ENCODE results near the gene ACAD10. TPM values are rescaled to one million over a fixed set of nuclear protein-coding genes. Genes with fewer than 3 reads are reported as not detected.
A peak's percentile ranks its signal among the peaks of the same experiment; 100 is the strongest.

ACAD10 gene
- total and polyA plus RNA-seq, 2 of the 13 experiments (the other 11 are each of a cell fraction or from before 2014, with no cell fraction given) = 15.2 to 16.3 TPM

DNA sequence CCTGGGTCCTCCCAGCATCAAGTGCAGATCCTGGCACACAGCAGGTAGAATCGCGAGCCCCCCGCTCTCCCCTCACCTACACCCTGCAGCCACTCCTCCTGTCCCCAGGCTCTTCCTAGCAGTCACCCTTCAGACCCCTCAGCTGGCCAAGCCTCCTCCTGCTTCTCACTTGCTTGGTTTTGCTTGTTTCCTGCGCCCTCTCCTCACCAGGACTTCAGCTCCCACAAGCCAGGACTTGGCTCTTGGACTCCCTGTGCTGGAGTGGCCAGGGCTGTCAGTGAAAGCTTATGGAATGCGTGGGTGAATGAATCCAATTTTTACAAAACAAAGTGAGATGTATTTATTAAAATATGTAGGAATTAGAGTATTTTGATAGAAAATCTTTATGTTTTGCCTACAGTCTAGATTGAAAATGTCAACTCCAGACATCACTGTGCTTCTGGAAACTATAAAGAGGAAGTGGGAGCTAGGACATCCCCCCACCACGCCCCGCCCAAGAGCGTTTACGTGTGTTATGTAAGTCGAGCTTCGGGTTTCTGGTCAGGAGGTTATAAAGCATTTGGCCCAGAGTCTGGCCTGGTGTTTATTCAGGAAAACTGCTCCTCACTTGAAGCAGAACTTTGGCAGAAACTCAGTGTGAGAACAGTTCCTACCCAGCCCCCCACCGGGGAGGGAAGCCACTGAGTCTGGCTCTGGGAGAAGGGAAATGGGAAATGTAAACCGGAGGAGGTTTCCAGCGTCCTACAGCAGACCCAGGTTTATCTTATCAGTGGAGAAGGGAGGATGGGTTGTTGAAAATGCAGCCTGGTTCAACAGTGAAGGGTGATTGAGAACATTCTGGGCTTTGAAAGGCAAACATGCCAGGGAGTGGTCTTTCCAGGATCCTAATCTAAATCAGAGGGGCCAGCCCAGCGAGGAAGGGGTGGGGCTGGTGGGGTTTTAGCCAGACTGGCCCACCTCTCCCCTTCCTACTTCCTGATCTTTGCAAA lies 89.6 kb downstream of the ACAD10 start:
- H3K79me2 ChIP-seq (ENCODE audit: insufficient read depth, low read length) = peaks cover 26% of the 10 kb centered on the region
- BruUV-seq (replicated peaks) = TSS peak; percentile 30
- DNase-seq (ENCODE audit: low spot score) (peak; percentile 80), FAIRE-seq (peak; percentile 88), ATAC-seq (no peak)
- intact Hi-C loops (cut with micrococcal nuclease; ENCODE audit: unreplicated experiment) (loop anchor here (5.0 kb wide), 1 partner anchor 37 kb away; no protein-coding TSS in a partner anchor), in situ Hi-C loops (cut with HindIII; ENCODE audit: extremely low pct_ligation_motif_present, low pct_unique_long_range_greater_than_20kb) (no loop called here)
- peaks cover 0 to 5% of the 10 kb centered on the region in 2 experiments; a peak in 3 of 5 replicates for H3K36me3 ChIP-seq (replicated peaks in 1 of 2; ENCODE audit: control insufficient read depth in 1 of 2, insufficient read depth in 2 of 2, low read length in 2 of 2)
- peak overlapping the region; percentile 9 to 46 (median 15); a peak in 1 of 6 replicates for H3K4me3 ChIP-seq (replicated peaks in 1 of 3; ENCODE audit: insufficient read depth in 1 of 3, low read depth in 2 of 3, low read length in 3 of 3)
- H3K27ac ChIP-seq (ENCODE audit: extremely low read length, insufficient read depth, low read length) = peak overlapping the region; percentile 87
- H2AFZ ChIP-seq (ENCODE audit: low read length) = no peak overlapping the region
- no peaks in the 10 kb centered on the region for H3K27me3 ChIP-seq (ENCODE audit: control insufficient read depth in 1 of 2, insufficient read depth in 2 of 2, low read length in 2 of 2)
- H4K20me1 ChIP-seq (ENCODE audit: insufficient read depth, low read length) = peaks cover 5% of the 10 kb centered on the region; the same call in 1 of the 2 replicates
- 23% methylated on average over 14 of the region's 15 CpGs for WGBS (ENCODE audit: low lambda C conversion rate)
- peak overlapping the region; percentile 40 for H3K9ac ChIP-seq (ENCODE audit: insufficient read depth, low read depth, low read length)
- POLR2A ChIA-PET = interaction anchor here (0.8 to 4.5 kb wide), 4 partner anchors 9 to 90 kb away, joined by 3 to 94 read pairs (median 6); partner anchors contain the start of genes ACAD10, ALDH2 and BRAP
- H3K9me3 ChIP-seq (ENCODE audit: low read length) = no peaks in the 10 kb centered on the region
- H3K4me2 ChIP-seq (ENCODE audit: low read depth, low read length) = peak overlapping the region; percentile 75
- CTCF ChIA-PET (ENCODE audit: low intra/inter-chr PET ratio, low total read pairs) = no interaction called here
- peaks cover 92% of the 10 kb centered on the region for H3K4me1 ChIP-seq (ENCODE audit: insufficient read depth, low read length)
- TF ChIP-seq, protein P1, sequence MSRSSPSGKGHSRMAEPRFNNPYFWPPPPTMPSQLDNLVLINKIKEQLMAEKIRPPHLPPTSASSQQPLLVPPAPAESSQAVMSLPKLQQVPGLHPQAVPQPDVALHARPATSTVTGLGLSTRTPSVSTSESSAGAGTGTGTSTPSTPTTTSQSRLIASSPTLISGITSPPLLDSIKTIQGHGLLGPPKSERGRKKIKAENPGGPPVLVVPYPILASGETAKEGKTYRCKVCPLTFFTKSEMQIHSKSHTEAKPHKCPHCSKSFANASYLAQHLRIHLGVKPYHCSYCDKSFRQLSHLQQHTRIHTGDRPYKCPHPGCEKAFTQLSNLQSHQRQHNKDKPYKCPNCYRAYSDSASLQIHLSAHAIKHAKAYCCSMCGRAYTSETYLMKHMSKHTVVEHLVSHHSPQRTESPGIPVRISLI (CRISPR knock-in tag; IDR thresholded peaks at IDR 0.05; ENCODE audit: borderline replicate concordance) = no peak; the same call in 1 of the 2 replicates
- TF ChIP-seq FOXK1 (CRISPR knock-in tag; IDR thresholded peaks at IDR 0.05; ENCODE audit: borderline replicate concordance, low read depth) (0 out of 2 replicates have a peak, but pooled peaks have one; percentile 52), MED1 (CRISPR knock-in tag; IDR thresholded peaks at IDR 0.05) (peak; percentile 61), ZMYM4 (CRISPR knock-in tag; IDR thresholded peaks at IDR 0.05) (0 out of 2 replicates have a peak, but pooled peaks have one; percentile 25), ZSCAN21 (CRISPR knock-in tag; IDR thresholded peaks at IDR 0.05; ENCODE audit: borderline replicate concordance) (no peak), ARID5B (CRISPR knock-in tag; IDR thresholded peaks at IDR 0.05) (peak; percentile 67; the same call in 1 of the 2 replicates), ZNF256 (CRISPR knock-in tag; conservative IDR thresholded peaks at IDR 0.05) (0 out of 2 replicates have a peak, but pooled peaks have one; percentile 42), HDAC2 (CRISPR knock-in tag; IDR thresholded peaks at IDR 0.05) (peak; percentile 47; the same call in 1 of the 2 replicates), ZNF792 (CRISPR knock-in tag; IDR thresholded peaks at IDR 0.05) (0 out of 2 replicates have a peak, but pooled peaks have one; percentile 30), ZFY (CRISPR knock-in tag; IDR thresholded peaks at IDR 0.05) (peak; percentile 42; the same call in 1 of the 2 replicates), PITX1 (CRISPR knock-in tag; IDR thresholded peaks at IDR 0.05) (0 out of 2 replicates have a peak, but pooled peaks have one; percentile 43), SOX13 (IDR thresholded peaks at IDR 0.05) (no peak), SOX13 (CRISPR knock-in tag; conservative IDR thresholded peaks at IDR 0.05 in 1 of 2, IDR thresholded peaks at IDR 0.05 in 1 of 2) (peak in 1 of 2 experiments; percentile 24; a peak in 1 of 4 replicates), SIX1 (CRISPR knock-in tag; IDR thresholded peaks at IDR 0.05; ENCODE audit: borderline replicate concordance) (peak; percentile 51; the same call in 1 of the 2 replicates), ELF1 (CRISPR knock-in tag; IDR thresholded peaks at IDR 0.05) (peak; percentile 41; the same call in 1 of the 2 replicates)
- TF ChIP-seq, protein P2, sequence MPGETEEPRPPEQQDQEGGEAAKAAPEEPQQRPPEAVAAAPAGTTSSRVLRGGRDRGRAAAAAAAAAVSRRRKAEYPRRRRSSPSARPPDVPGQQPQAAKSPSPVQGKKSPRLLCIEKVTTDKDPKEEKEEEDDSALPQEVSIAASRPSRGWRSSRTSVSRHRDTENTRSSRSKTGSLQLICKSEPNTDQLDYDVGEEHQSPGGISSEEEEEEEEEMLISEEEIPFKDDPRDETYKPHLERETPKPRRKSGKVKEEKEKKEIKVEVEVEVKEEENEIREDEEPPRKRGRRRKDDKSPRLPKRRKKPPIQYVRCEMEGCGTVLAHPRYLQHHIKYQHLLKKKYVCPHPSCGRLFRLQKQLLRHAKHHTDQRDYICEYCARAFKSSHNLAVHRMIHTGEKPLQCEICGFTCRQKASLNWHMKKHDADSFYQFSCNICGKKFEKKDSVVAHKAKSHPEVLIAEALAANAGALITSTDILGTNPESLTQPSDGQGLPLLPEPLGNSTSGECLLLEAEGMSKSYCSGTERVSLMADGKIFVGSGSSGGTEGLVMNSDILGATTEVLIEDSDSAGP (CRISPR knock-in tag; IDR thresholded peaks at IDR 0.05; ENCODE audit: borderline replicate concordance) = no peak

All from HepG2 (cell line).